H1 (cell line): Measurements from ENCODE around the gene HES2. TPM values are rescaled to one million over a fixed set of nuclear protein-coding genes. Genes with fewer than 3 reads are reported as not detected.

ENCODE experiments used
- CTCF ChIA-PET: fragments of 300-600 bp; sonication (Branson Sonifier 250); formaldehyde crosslinking; loops from one replicate; lab custom pipeline; 2021; ENCODE audit not compliant: partially characterized antibody; lab: Charles Lee
- POLR2A ChIA-PET: fragments of 300-600 bp; sonication (Branson Sonifier 250); formaldehyde crosslinking; loops from one replicate; lab custom pipeline; 2021; ENCODE audit warnings: inconsistent platforms; ENCODE audit not compliant: partially characterized antibody; lab: Charles Lee
- DNase-seq, 2 experiments: peaks; one replicate each; pipeline versions ENCODE4 v3.0.0 to v3.0.0-alpha.2; 2010 to 2022; ENCODE audit warnings: low spot score in 2 of 2, low read depth in 1 of 2, mixed read lengths in 1 of 2
- FAIRE-seq: peaks from 2 replicates; lab custom pipeline; 2011; peaks lifted over from hg19 to GRCh38; lab: Jason Lieb, UNC
- H2AFZ ChIP-seq: 2 replicates; pipeline ENCODE4 v1.8.1; 2012; ENCODE audit warnings: low read length, inconsistent platforms
- H2AK5ac ChIP-seq: 2 replicates; pipeline ENCODE4 v1.6.1; 2013; ENCODE audit warnings: low read depth, low read length
- H2BK120ac ChIP-seq: replicated peaks from 2 replicates; pipeline ENCODE3; 2013; ENCODE audit warnings: low read depth, low read length, inconsistent platforms
- H2BK12ac ChIP-seq: 2 replicates; pipeline ENCODE4 v1.6.1; 2013; ENCODE audit warnings: low read depth, low read length
- H2BK15ac ChIP-seq: 2 replicates; pipeline ENCODE4 v1.6.1; 2013; ENCODE audit warnings: low read length
- H2BK20ac ChIP-seq: 2 replicates; pipeline ENCODE4 v1.6.1; 2013; ENCODE audit warnings: low read length
- H2BK5ac ChIP-seq: 2 replicates; pipeline ENCODE4 v1.6.1; 2013; ENCODE audit warnings: low read depth, low read length
- H3K14ac ChIP-seq: 2 replicates; pipeline ENCODE4 v1.6.1; 2013; ENCODE audit warnings: inconsistent platforms; ENCODE audit not compliant: insufficient read length
- H3K18ac ChIP-seq: 2 replicates; pipeline ENCODE4 v1.6.1; 2013; ENCODE audit warnings: low read length; ENCODE audit errors: extremely low read depth
- H3K23ac ChIP-seq: 2 replicates; pipeline ENCODE4 v1.6.1; 2013; ENCODE audit warnings: inconsistent platforms; ENCODE audit not compliant: insufficient read length
- H3K23me2 ChIP-seq: 2 replicates; pipeline ENCODE4 v1.6.1; 2013; ENCODE audit warnings: low read depth, low read length
- H3K27ac ChIP-seq: 2 replicates; pipeline ENCODE4 v1.6.1; 2011; ENCODE audit warnings: low read depth, low read length, inconsistent platforms
- H3K27me3 ChIP-seq, 4 experiments: replicated peaks in 1 of 4; 1 replicate in 1 of 4; 2 replicates in 3 of 4; pipeline versions ENCODE4 v1.6.1 to v1.8.1; 2011 to 2013; ENCODE audit warnings: low read length in 3 of 4, mild to moderate bottlenecking in 3 of 4, inconsistent platforms in 2 of 4, mixed read lengths in 2 of 4, moderate library complexity in 1 of 4; ENCODE audit not compliant: control insufficient read depth in 3 of 4, insufficient read depth in 3 of 4; ENCODE audit errors: extremely low read depth in 1 of 4
- H3K36me3 ChIP-seq, 4 experiments: 2 replicates each; pipeline versions ENCODE4 v1.6.1 to v1.8.1; 2011 to 2013; ENCODE audit warnings: mild to moderate bottlenecking in 4 of 4, low read length in 3 of 4, moderate library complexity in 2 of 4, control low read depth in 1 of 4, inconsistent platforms in 1 of 4; ENCODE audit not compliant: insufficient read depth in 4 of 4, control insufficient read depth in 2 of 4
- H3K4ac ChIP-seq: replicated peaks from 2 replicates; pipeline ENCODE3; 2013; ENCODE audit warnings: low read length, low read depth, mixed read lengths, inconsistent platforms; ENCODE audit not compliant: insufficient read length
- H3K4me1 ChIP-seq, 4 experiments: replicated peaks in 1 of 4; 1 replicate in 1 of 4; 2 replicates in 3 of 4; pipeline versions ENCODE4 v1.6.1 to v1.8.1; 2011 to 2013; ENCODE audit warnings: low read length in 3 of 4, inconsistent platforms in 2 of 4, mixed read lengths in 1 of 4; ENCODE audit not compliant: insufficient read depth in 4 of 4, control insufficient read depth in 3 of 4
- H3K4me2 ChIP-seq, 2 experiments: 2 replicates each; pipeline versions ENCODE4 v1.6.1 to v1.8.1; 2011 to 2013; ENCODE audit warnings: low read depth in 2 of 2, low read length in 2 of 2, control low read depth in 1 of 2, inconsistent platforms in 1 of 2, mild to moderate bottlenecking in 1 of 2; ENCODE audit not compliant: insufficient read depth in 1 of 2
- H3K4me3 ChIP-seq, 4 experiments: fragments of 200-600, 300-600 bp in 1 of 4; sonication (generic), shearing (Covaris generic), sonication (Bioruptor Twin) in 1 of 4; 2 replicates each; pipeline versions ENCODE4 v1.5.1 to v1.8.1; 2011 to 2016; ENCODE audit warnings: low read length in 4 of 4, low read depth in 3 of 4, control low read depth in 2 of 4, inconsistent platforms in 2 of 4, mild to moderate bottlenecking in 2 of 4, mixed read lengths in 1 of 4, moderate library complexity in 1 of 4; ENCODE audit not compliant: insufficient read depth in 2 of 4; ENCODE audit errors: extremely low read depth in 1 of 4
- H3K56ac ChIP-seq: replicated peaks from 2 replicates; pipeline ENCODE3; 2013; ENCODE audit warnings: low read depth, mild to moderate bottlenecking, mixed read lengths, low read length, inconsistent platforms; ENCODE audit not compliant: insufficient read length
- H3K79me1 ChIP-seq: 2 replicates; pipeline ENCODE4 v1.6.1; 2013; ENCODE audit warnings: low read depth, low read length, control low read depth
- H3K79me2 ChIP-seq, 2 experiments: 2 replicates each; pipeline versions ENCODE4 v1.6.1 to v1.8.1; 2012 to 2013; ENCODE audit warnings: low read length in 2 of 2, mild to moderate bottlenecking in 2 of 2, inconsistent platforms in 1 of 2; ENCODE audit not compliant: insufficient read depth in 2 of 2, control insufficient read depth in 1 of 2
- H3K9ac ChIP-seq, 4 experiments: replicated peaks in 1 of 4; 1 replicate in 1 of 4; 2 replicates in 3 of 4; pipeline versions ENCODE4 v1.6.1 to v1.8.1; 2011 to 2013; ENCODE audit warnings: low read depth in 3 of 4, low read length in 3 of 4, control low read depth in 2 of 4, mild to moderate bottlenecking in 2 of 4, moderate library complexity in 2 of 4, inconsistent platforms in 1 of 4; ENCODE audit errors: extremely low read depth in 1 of 4
- H3K9me3 ChIP-seq, 2 experiments: 2 replicates each; pipeline versions ENCODE4 v1.6.1 to v1.8.1; 2012 to 2013; ENCODE audit warnings: mild to moderate bottlenecking in 2 of 2, moderate library complexity in 2 of 2, control low read depth in 1 of 2, inconsistent platforms in 1 of 2, low read depth in 1 of 2, low read length in 1 of 2, mixed read lengths in 1 of 2; ENCODE audit not compliant: insufficient read depth in 2 of 2
- H4K20me1 ChIP-seq, 2 experiments: replicated peaks in 1 of 2; 2 replicates each; pipeline versions ENCODE3 to v1.8.1; 2011 to 2013; ENCODE audit warnings: inconsistent platforms in 2 of 2, low read length in 2 of 2, mild to moderate bottlenecking in 1 of 2; ENCODE audit not compliant: insufficient read depth in 2 of 2, control insufficient read depth in 1 of 2
- H4K5ac ChIP-seq: 2 replicates; pipeline ENCODE4 v1.6.1; 2013; ENCODE audit warnings: low read length, low read depth, mixed read lengths, inconsistent platforms; ENCODE audit not compliant: insufficient read length
- H4K8ac ChIP-seq: 2 replicates; pipeline ENCODE4 v1.8.0; 2013; ENCODE audit warnings: mild to moderate bottlenecking, moderate library complexity, low read length, inconsistent platforms; ENCODE audit not compliant: insufficient read depth; ENCODE audit errors: extremely low read depth
- H4K91ac ChIP-seq: replicated peaks from 2 replicates; pipeline ENCODE3; 2013; ENCODE audit warnings: low read length, mixed read lengths, inconsistent platforms; ENCODE audit not compliant: insufficient read length
- ATF3 ChIP-seq: IDR thresholded peaks from 2 replicates; pipeline ENCODE4 v1.6.1; 2011; ENCODE audit warnings: low read depth, mild to moderate bottlenecking, low read length; ENCODE audit not compliant: insufficient read depth
- MAX ChIP-seq: IDR thresholded peaks from 2 replicates; pipeline ENCODE4 v1.6.1; 2012; ENCODE audit warnings: inconsistent platforms
- POLR2AphosphoS5 ChIP-seq: IDR thresholded peaks from 2 replicates; pipeline ENCODE4 v1.6.1; 2011; ENCODE audit warnings: low read depth, low read length
- TCF12 ChIP-seq: IDR thresholded peaks from 2 replicates; pipeline ENCODE4 v1.6.1; 2011; ENCODE audit warnings: low read depth, mild to moderate bottlenecking, low read length
- YY1 ChIP-seq: IDR thresholded peaks from 2 replicates; pipeline ENCODE4 v1.6.1; 2011; ENCODE audit warnings: low read depth, mild to moderate bottlenecking, low read length
- WGBS, 2 experiments: shearing (Covaris generic) in 1 of 2; methylation state at CpG; one replicate each; pipeline versions ENCODE4 v1.1.6 to v1.1.7; 2013 to 2015; ENCODE audit warnings: low lambda C conversion rate in 2 of 2, mixed read lengths in 2 of 2, inconsistent platforms in 1 of 2, low coverage in 1 of 2, missing lambda C conversion rate in 1 of 2; ENCODE audit not compliant: insufficient replicate concordance in 2 of 2, insufficient coverage in 1 of 2, insufficient read length in 1 of 2; ENCODE audit errors: extremely low coverage in 1 of 2, missing lambda C conversion rate in 1 of 2; 5-methylcytosine and 5-hydroxymethylcytosine counted together
- polyA plus RNA-seq, 7 experiments: library from polyadenylated mRNA; depleted of rRNA in 3 of 7; stranded (reverse) in 5 of 7; unstranded in 2 of 7; fragments of >200 nt in 5 of 7; fragments of 200-250 nt in 2 of 7; gene quantifications; 1 replicate in 5 of 7; 2 replicates in 1 of 7; 4 replicates in 1 of 7; pipeline versions ENCODE4 v1.2.1 to v1.2.3, GENCODE V29; 2011 to 2013; ENCODE audit warnings: missing spikeins in 2 of 7, mixed read lengths in 2 of 7
- total RNA-seq: library from RNA; stranded (reverse); fragmentation: NEBNext Ultra II Directional; extraction: Animal tissue kit (Norgen Biotek cat#: 25700); gene quantifications from 2 replicates; pipeline ENCODE4 v1.2.1, GENCODE V29; 2021
- TF ChIP-seq, protein P1 (sequence below), 3 experiments: IDR thresholded peaks; 1 replicate in 2 of 3; 2 replicates in 1 of 3; pipeline versions ENCODE4 v1.5.1 to v1.6.1; 2011; ENCODE audit warnings: low read length in 3 of 3, mild to moderate bottlenecking in 3 of 3, inconsistent platforms in 2 of 3, low read depth in 1 of 3, moderate library complexity in 1 of 3; ENCODE audit not compliant: insufficient read depth in 1 of 3; ENCODE audit errors: control extremely low read depth in 1 of 3
- TF ChIP-seq, protein P2 (sequence below): IDR thresholded peaks from 2 replicates; pipeline ENCODE4 v1.6.1; 2011; ENCODE audit warnings: low read length, improper control_type of control experiment

HES2 gene
- total and polyA plus RNA-seq, 2 of the 8 experiments (the other 6 are each of a cell fraction or from before 2014, with no cell fraction given), result 0.15 to 0.53 TPM

- Histone ChIP-seq H2BK15ac (no peak overlapping the region), H3K4me2 (peak overlapping the region; percentile 35 to 51), H3K79me2 (no peaks in the 10 kb centered on the region), H2BK120ac (no peak overlapping the region), H3K9me3 (no peaks in the 10 kb centered on the region), H3K23ac (no peak overlapping the region), H2BK12ac (peak overlapping the region; percentile 98), H2AFZ (peak overlapping the region; percentile 47; the same call in 1 of the 2 replicates), H4K5ac (peak overlapping the region; percentile 61), H3K4ac (no peak overlapping the region), H4K91ac (peak overlapping the region; percentile 91), H3K36me3 (peaks cover 0 to 8% (median 0%) of the 10 kb centered on the region in 4 experiments; a peak in 1 of 8 replicates), H3K9ac (no peak overlapping the region), H3K27ac (no peak overlapping the region), H2BK20ac (no peak overlapping the region), H3K4me3 (no peak overlapping the region; a peak in 1 of 8 replicates), H3K23me2 (peaks cover 5% of the 10 kb centered on the region; the same call in 1 of the 2 replicates), H4K20me1 (peaks cover 0 to 5% of the 10 kb centered on the region in 2 experiments), H2BK5ac (peak overlapping the region; percentile 84; the same call in 1 of the 2 replicates), H4K8ac (peak overlapping the region; percentile 81; the same call in 1 of the 2 replicates), H3K4me1 (peaks cover 2 to 10% (median 5%) of the 10 kb centered on the region in 4 experiments; a peak in 6 of 7 replicates), H3K27me3 (peaks cover 29 to 52% (median 50%) of the 10 kb centered on the region in 4 experiments), H3K18ac (peak overlapping the region; percentile 93), H3K14ac (no peak overlapping the region), H3K79me1 (no peaks in the 10 kb centered on the region), H2AK5ac (peak overlapping the region; percentile 94; the same call in 1 of the 2 replicates), H3K56ac (peak overlapping the region; percentile 72)
- DNase-seq, result peak in 1 of 2 experiments; percentile 86
- WGBS, 2 experiments, result 23% methylated on average over 15 of the region's 15 CpGs; no CpG with 5 or more reads in 1 of the 2 experiments
- CTCF ChIA-PET, result interaction anchor here (0.7 to 58.4 kb wide), 31 partner anchors 8 to 227 kb away, joined by 3 to 1769 read pairs (median 4); no protein-coding TSS in a partner anchor
- peak; percentile 92 for FAIRE-seq
- POLR2A ChIA-PET, result interaction anchor here (0.6 to 1.8 kb wide), 8 partner anchors 10 to 576 kb away, joined by 3 to 6 read pairs (median 3); partner anchors contain the start of gene ACOT7
- peak; percentile 61 for TF ChIP-seq ATF3
- 0 out of 2 replicates have a peak, but pooled peaks have one; percentile 33 for TF ChIP-seq YY1
- TF ChIP-seq, protein P1, sequence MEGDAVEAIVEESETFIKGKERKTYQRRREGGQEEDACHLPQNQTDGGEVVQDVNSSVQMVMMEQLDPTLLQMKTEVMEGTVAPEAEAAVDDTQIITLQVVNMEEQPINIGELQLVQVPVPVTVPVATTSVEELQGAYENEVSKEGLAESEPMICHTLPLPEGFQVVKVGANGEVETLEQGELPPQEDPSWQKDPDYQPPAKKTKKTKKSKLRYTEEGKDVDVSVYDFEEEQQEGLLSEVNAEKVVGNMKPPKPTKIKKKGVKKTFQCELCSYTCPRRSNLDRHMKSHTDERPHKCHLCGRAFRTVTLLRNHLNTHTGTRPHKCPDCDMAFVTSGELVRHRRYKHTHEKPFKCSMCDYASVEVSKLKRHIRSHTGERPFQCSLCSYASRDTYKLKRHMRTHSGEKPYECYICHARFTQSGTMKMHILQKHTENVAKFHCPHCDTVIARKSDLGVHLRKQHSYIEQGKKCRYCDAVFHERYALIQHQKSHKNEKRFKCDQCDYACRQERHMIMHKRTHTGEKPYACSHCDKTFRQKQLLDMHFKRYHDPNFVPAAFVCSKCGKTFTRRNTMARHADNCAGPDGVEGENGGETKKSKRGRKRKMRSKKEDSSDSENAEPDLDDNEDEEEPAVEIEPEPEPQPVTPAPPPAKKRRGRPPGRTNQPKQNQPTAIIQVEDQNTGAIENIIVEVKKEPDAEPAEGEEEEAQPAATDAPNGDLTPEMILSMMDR (IDR thresholded peaks at IDR 0.05; ENCODE audit: control extremely low read depth in 1 of 3, insufficient read depth in 1 of 3, low read depth in 1 of 3, low read length in 3 of 3), result peak; percentile 79 to 91 (median 88)
- peak; percentile 96 for TF ChIP-seq MAX
- TF ChIP-seq TCF12, result 0 out of 2 replicates have a peak, but pooled peaks have one; percentile 69
- TF ChIP-seq, protein P2, sequence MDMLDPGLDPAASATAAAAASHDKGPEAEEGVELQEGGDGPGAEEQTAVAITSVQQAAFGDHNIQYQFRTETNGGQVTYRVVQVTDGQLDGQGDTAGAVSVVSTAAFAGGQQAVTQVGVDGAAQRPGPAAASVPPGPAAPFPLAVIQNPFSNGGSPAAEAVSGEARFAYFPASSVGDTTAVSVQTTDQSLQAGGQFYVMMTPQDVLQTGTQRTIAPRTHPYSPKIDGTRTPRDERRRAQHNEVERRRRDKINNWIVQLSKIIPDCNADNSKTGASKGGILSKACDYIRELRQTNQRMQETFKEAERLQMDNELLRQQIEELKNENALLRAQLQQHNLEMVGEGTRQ, result no peak
- no peak for TF ChIP-seq POLR2AphosphoS5
Observed at GRCh38 chr1:6414443-6414844, 5.3 kb downstream of the HES2 start.
